Activated naive CD4-positive, alpha-beta T cell treated with anti-CD3 and anti-CD28 coated beads, Interleukin-2, amount 50 U/mL, for 16 hours (primary cell): ENCODE measurements around the gene MAFF.
A peak's percentile ranks its signal among the peaks of the same experiment; 100 is the strongest.
"Not testable (repeated sequence)": the region's sequence is repeated elsewhere in the genome, so short reads cannot be mapped to it uniquely, and the experiment has no call there.

Source experiments
- DNase-seq: peaks from one replicate; pipeline ENCODE4 v3.0.0-alpha.2; 2020

MAFF gene

DNA sequence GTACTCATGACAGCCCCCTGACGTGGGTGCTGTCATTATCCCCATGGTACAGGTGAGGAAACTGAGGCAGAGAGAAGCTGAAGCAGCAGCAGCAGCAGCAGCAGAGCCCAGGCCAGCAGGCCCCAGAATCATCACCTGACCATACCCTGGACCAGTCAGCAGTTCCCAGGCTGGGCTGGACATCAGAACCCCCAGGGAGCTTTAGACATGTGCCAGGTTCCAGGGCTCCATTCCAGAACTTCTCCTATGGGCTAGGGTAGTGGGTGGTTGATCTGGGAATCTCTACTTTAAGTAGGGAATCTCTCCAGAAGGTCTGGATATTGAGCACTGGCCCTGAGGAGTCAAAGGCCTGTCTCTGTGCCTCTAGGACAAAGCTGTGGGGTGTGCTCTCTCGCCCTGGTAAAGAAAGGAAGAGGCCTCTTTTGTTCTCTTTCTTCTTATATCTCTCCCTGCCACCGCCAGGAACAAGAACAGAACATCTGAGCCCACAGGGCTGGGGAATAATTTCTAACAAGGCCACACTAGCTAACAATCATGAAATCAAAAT, 26.6 kb downstream of the MAFF start:
- no peak for DNase-seq

GRCh38 chr22:38228873-38229740, 27.3 kb downstream of the MAFF start:
- DNase-seq: no peak

DNA sequence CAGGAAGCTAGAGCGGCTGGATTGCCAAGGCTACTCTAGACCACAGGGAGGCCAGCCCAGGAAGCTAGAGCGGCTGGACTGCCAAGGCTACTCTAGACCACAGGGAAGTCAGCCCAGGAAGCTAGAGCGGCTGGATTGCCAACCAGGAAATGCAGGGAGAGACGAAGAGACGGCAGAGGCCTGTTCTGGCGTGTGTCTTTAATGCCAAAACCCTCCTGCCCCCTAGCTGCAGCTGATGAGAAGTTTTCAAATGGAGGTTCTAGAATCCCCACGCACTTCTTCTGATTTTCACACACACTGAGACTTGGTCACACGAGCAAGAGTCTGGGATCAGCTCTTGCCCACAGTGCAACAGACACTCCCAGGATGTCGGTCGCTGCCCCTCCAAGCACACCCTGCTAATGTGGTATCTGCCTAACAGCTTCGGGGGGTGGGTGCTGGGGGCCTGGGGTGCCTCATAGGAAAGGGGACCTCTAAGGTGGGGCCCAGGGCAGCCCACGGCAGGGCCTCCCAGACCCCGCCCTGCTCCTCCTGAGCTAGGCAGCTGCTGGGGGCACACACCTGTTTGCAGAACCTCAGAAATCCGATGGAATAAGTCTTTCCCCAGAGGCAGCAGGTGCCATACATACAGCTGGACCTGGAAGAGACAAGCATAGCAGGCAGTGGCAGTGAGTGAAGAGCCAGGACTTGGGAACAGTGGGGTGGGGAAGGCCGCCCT, 28.5 kb downstream of the MAFF start:
- DNase-seq: peak; percentile 35

DNA sequence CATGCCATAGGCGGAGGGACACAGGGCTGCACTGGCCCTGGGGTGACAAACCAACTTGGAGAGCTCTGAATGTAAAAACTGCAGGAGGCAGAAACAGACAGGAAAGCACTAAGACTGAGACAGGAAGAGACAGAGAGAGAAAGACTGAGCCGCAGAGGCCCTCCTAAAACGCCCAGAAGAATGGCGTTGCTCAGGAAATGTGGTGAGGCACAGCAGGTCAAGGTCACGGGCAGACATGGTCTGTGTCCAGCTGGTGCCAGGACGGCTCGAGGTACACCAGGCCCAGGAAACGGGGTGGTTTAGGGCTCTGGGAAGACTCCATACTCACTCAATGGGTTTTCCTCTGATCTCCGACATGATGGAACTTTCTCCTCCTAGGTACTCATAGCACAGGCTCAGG, 29.1 kb downstream of the MAFF start:
- no peak for DNase-seq

- no peak for DNase-seq
Observed at GRCh38 chr22:38232196-38232595, 30.4 kb downstream of the MAFF start.

DNA sequence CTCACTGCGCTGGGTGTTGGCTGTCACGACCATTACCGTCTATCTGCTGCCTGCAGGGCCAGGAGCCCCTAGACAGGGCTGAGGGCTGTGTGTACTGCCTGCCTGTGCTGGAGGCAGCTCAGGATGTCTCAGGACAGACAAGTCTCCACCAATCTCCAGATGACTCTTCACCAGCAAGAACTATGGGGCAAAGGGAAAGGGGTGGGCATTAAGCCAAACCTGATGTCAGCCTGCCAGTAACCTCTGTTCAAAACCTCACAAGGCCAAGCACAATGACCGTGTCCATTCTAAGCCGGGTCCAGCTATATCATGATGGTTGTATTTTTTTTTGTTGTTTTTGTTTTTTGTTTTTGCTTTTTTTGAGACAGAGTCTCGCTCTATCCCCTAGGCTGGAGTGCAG, 31.6 kb downstream of the MAFF start:
- no peak for DNase-seq

DNA sequence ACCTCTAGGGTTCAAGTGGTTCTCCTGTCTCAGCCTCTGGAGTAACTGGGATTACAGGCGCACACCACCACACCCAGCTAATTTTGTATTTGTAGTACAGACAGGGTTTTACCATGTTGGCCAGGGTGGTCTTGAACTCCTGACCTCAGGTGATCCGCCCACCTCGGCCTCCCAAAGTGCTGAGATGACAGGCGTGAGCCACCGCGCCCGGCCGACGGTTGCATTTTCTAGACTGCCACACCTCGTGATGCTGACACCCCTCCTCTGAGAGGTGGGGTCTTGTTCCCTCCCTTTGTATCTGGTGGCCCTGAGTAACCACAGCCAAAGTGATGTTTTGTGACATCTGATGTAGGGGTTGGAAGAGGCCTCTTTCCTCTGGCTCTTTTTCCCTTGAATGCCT, 32.1 kb downstream of the MAFF start:
- DNase-seq: not testable (repeated sequence)

- DNase-seq: no peak
Observed at GRCh38 chr22:38235240-38235850, 33.6 kb downstream of the MAFF start.

DNA sequence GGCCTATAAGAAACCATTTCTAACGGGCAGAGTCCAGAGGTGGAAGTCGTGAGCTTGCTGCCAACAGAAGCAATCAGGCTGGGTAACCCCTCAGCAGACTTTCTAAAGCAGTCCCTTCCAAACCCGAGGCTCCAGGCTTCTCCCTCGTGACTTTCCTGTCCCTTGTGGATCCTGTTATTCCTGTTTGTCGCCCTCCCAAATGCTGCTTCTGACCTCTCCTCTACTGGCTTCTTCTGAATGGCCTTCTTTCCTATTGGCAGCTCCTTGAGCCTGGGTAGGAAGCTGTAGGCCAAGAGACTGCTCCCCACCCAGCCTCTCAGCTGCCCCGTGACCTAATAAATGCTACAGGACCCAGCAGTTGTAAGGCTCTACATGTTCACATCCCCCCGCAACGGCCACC, 35.0 kb downstream of the MAFF start:
- no peak for DNase-seq

DNA sequence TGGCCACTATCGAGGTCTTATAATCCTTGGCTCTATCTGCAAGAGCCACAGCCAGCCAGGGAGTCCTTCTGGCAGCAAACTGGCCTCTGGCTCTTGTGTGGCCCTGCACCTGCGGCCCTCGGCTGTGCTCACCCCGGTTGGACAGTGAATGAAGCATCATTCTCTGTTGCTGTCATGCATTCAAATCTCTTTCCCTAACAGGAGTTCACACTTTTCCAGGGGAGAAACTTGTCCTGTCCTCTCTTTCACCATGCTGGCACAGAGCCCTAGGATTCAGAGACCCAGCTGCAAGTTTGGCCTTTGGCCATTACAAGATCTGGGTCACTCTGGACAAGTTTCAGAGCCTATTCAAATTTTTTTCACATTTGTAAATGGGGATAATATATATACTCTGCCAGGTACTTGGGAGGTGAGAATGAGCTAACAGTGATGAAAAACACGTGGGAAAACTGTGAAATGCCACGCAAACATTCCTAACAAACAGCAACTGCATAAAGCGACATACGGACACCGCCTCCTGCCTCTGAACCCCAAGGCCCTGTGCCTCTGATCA, 36.8 kb downstream of the MAFF start:
- DNase-seq: no peak

GRCh38 chr22:38239101-38239761, 37.4 kb downstream of the MAFF start:
- DNase-seq: no peak

- DNase-seq: no peak
Observed at GRCh38 chr22:38240734-38241252, 39.0 kb downstream of the MAFF start.

DNA sequence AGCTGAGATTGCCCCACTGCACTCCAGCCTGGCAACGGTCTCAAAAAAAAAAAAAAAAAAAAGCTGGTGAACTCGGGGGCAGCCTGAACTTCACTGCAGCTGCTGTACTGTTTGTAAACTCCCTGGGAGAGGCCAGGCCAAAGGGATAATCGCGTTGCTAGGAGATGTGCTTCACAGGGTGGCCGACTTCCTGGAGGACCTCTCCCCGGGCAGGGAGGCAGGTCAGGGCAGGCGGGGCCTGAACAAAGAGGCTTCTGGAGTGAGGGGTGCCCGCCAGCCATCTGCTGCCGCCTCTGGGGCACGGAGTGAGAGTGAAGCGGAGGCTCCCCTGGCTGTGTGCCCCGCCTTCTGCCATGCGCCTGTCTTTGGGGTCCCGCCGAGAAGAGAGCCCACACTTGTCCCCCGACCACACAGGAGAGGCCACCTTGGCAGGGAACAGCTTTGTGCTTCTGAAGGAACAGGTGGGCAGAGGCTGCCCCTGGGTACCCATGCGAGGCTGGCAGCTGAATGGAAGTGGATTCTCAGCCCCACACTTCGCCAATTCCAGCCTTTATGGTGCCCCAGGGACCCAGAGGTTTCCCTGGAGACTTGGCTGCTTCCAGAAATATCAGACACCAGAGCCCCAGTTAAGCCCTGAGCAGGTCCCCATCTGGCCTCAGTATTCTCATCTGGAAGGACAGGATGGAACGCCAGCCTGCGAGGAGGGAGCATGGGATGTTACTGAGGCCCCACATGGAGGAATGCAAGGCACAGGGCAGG, 41.4 kb downstream of the MAFF start:
- DNase-seq: no peak

GRCh38 chr22:38244106-38244505, 42.3 kb downstream of the MAFF start:
- DNase-seq: no peak

GRCh38 chr22:38246046-38246658, 44.4 kb downstream of the MAFF start:
- no peak for DNase-seq

GRCh38 chr22:38246692-38247091, 44.9 kb downstream of the MAFF start:
- DNase-seq: no peak

- DNase-seq: no peak
Observed at GRCh38 chr22:38247713-38248112, 45.9 kb downstream of the MAFF start.

GRCh38 chr22:38248280-38248679, 46.5 kb downstream of the MAFF start:
- no peak for DNase-seq

DNA sequence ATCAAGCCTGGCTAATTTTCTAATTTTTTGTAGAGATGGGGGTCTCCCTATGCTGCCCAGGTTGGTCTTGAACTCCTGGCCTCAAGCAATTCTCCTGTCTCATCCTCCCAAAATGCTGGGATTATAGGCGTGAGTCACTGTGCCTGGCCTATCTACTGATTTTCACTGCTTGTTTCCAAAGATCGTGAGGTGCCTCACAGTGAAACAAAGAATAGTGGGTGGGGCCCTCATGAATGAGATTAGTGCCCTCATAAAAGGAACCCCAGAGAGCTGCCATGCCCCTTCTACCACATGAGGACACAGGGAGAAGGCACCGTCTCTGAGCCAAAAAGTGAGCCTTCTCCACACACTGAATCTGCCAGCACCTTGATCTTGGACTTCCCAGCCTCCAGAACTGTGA, 47.5 kb downstream of the MAFF start:
- DNase-seq: no peak

DNA sequence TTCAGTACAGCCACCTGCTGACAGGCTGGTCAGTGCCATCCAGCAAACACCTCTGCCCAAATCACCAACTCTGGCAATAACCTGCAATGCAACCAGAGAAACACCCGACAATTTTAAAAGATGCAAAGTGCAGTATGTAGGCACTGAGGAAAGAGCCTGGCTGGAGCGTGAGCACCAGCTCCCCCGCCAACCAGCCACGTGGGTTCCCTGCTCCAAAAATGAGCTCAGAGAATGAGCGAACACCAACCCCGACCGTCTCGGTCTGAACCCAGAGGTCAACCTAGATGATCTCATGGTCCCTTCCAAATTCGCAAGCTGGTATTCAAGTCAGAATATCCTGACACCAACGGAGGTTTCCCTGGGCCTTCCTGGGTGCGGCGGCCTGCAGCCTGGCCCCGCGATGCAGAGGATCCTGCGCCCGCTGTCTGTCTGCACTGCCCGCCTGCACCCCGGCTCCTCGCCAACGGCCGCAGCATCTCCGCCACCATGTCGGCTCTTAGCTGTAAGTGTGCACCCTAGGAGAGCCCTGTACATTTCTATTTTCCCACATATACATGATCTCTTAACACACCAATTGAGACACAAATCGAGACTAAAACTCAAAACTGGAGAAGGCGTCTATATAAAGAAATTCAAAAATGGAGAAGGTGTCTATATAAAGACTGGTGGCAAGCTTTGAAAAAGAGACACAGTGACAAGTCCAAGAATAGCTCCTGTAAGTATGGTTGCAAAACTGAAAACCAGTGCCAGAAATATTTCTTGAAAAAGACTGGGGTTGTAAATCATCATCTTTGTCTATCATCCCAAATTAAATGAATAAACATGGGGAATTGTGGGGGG, 48.2 kb downstream of the MAFF start:
- no peak for DNase-seq
